Prostate gland (tissue), 2 donors: ENCODE measurements around the gene EIF4G3.

Source experiments
- POLR2A ChIP-seq: fragments of 450-650 bp; IDR thresholded peaks from one replicate; pipeline ENCODE4 v1.6.1; 2016; ENCODE audit warnings: antibody characterized with exemption, mild to moderate bottlenecking
- POLR2AphosphoS5 ChIP-seq: sonication (generic); formaldehyde crosslinking; IDR thresholded peaks from one replicate; pipeline ENCODE4 v1.6.1; 2017; ENCODE audit warnings: antibody characterized with exemption
- TF ChIP-seq, protein P1 (sequence below), 4 experiments: fragments of 200-600 bp in 2 of 4; fragments of 450-650 bp in 2 of 4; sonication (generic) in 2 of 4; IDR thresholded peaks; 1 replicate in 3 of 4; 2 replicates in 1 of 4; pipeline ENCODE4 v1.5.1; 2016 to 2019; ENCODE audit warnings: antibody characterized with exemption in 4 of 4, mild to moderate bottlenecking in 2 of 4, moderate library complexity in 2 of 4

DNA sequence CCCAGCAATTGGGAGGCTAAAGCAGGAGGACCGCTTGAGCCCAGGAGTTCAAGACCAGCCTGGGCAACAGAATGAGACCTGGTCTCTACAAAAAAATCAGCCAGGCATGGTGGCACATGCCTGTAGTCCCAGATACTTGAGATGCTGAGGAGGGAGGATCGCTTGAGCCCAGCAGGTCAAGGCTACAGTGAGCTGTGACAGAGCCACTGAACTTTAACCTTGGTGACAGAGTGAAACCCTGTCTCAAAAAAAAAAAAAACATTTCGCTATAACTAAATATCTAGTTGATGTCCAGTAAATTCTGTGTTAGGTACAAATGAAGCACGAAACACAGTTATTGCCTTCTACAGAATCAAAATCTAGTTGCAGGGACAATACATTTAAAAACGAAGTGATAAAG lies 293.9 kb downstream of the EIF4G3 start:
- TF ChIP-seq, protein P1, sequence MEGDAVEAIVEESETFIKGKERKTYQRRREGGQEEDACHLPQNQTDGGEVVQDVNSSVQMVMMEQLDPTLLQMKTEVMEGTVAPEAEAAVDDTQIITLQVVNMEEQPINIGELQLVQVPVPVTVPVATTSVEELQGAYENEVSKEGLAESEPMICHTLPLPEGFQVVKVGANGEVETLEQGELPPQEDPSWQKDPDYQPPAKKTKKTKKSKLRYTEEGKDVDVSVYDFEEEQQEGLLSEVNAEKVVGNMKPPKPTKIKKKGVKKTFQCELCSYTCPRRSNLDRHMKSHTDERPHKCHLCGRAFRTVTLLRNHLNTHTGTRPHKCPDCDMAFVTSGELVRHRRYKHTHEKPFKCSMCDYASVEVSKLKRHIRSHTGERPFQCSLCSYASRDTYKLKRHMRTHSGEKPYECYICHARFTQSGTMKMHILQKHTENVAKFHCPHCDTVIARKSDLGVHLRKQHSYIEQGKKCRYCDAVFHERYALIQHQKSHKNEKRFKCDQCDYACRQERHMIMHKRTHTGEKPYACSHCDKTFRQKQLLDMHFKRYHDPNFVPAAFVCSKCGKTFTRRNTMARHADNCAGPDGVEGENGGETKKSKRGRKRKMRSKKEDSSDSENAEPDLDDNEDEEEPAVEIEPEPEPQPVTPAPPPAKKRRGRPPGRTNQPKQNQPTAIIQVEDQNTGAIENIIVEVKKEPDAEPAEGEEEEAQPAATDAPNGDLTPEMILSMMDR (IDR thresholded peaks at IDR 0.05) = no peak
- TF ChIP-seq POLR2A = no peak
- no peak for TF ChIP-seq POLR2AphosphoS5
